Spleen (tissue), 7 donors: ENCODE data around the gene PDE8B.

ENCODE experiments used
- POLR2A ChIP-seq, 3 donors: fragments of 450-650 bp; IDR thresholded peaks; one replicate each; pipeline ENCODE4 v1.5.1; 2017; ENCODE audit warnings: antibody characterized with exemption in 3 of 3, mild to moderate bottlenecking in 1 of 3
- POLR2AphosphoS5 ChIP-seq, 3 donors: sonication (generic); formaldehyde crosslinking; IDR thresholded peaks; one replicate each; pipeline ENCODE4 v1.5.1; 2017; ENCODE audit warnings: antibody characterized with exemption in 3 of 3
- TF ChIP-seq, protein P1 (sequence below), 11 experiments: fragments of 200-600 bp in 7 of 11; fragments of 450-650 bp in 4 of 11; sonication (generic) in 4 of 11; IDR thresholded peaks in 8 of 11; conservative IDR thresholded peaks in 3 of 11; 1 replicate in 7 of 11; 2 replicates in 4 of 11; pipeline versions ENCODE4 v1.4.0 to v1.8.0; 2016 to 2021; ENCODE audit warnings: antibody characterized with exemption in 11 of 11, inconsistent platforms in 4 of 11, mild to moderate bottlenecking in 1 of 11
- donor health status: DM: no; HTN: no; CAD: no; lungs with moderate emphysema.
- donor health status: DM: no; HTN: no; CAD: no.
- donor health status: DM: no; HTN: no; CAD: no.

DNA sequence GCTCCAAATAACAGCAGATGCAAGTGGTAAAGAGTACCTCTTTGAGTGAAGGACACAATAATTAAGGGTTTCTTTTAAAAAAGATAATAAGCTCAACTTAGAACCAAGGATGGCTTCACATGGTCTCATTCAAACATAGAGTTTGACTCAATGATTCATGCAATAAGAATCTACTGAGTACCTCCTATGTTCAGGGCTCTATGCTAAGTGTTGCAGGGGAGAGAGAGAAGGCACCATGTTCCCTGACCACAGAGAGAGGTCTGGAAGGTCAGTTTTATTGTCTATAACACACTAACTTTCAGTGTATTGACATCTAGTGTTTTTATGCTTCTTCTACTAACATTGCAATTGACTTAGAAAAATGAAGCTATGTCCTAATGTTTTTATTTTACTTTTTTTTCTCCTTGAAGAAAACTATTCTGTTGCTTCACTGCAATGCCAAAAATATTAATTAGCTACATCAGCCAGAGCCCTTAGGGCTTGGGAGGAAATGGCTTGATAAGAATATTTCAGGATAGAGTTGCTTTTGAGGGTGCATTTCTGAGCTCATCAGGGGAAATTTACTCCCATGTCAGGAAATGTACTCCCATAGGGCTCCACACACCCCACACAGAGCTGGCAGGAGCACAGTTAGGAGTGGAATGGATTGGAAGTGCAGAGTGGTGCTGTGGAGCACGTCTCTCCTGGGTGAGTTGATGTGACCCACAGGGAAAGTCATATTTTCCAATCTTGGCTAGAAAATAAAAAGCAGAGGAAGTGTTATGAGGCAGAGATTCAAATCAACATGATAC lies 106.6 kb downstream of the PDE8B start:
- no peak for TF ChIP-seq POLR2A (IDR thresholded peaks at IDR 0.05)
- TF ChIP-seq, protein P1, sequence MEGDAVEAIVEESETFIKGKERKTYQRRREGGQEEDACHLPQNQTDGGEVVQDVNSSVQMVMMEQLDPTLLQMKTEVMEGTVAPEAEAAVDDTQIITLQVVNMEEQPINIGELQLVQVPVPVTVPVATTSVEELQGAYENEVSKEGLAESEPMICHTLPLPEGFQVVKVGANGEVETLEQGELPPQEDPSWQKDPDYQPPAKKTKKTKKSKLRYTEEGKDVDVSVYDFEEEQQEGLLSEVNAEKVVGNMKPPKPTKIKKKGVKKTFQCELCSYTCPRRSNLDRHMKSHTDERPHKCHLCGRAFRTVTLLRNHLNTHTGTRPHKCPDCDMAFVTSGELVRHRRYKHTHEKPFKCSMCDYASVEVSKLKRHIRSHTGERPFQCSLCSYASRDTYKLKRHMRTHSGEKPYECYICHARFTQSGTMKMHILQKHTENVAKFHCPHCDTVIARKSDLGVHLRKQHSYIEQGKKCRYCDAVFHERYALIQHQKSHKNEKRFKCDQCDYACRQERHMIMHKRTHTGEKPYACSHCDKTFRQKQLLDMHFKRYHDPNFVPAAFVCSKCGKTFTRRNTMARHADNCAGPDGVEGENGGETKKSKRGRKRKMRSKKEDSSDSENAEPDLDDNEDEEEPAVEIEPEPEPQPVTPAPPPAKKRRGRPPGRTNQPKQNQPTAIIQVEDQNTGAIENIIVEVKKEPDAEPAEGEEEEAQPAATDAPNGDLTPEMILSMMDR (IDR thresholded peaks at IDR 0.05 in 8 of 11, conservative IDR thresholded peaks at IDR 0.05 in 3 of 11) = no peak
- TF ChIP-seq POLR2AphosphoS5 (IDR thresholded peaks at IDR 0.05) = no peak
